22Rv1 (cell line): ENCODE data around the gene CHADL.

Source experiments
- CTCF ChIP-seq: fragments of 450-650 bp; IDR thresholded peaks from 2 replicates; pipeline ENCODE4 v1.5.1; 2017; ENCODE audit warnings: mild to moderate bottlenecking
- ZFX ChIP-seq: fragments of 450-650 bp; IDR thresholded peaks from 2 replicates; pipeline ENCODE4 v1.6.1; 2017; ENCODE audit warnings: antibody characterized with exemption, borderline replicate concordance

- no peak for TF ChIP-seq CTCF
- TF ChIP-seq ZFX = no peak
These were observed 27.2 kb upstream of the CHADL start for GRCh38 chr22:41267958-41268357.
